HCT116 (cell line): ENCODE data around the gene TMEM132C.

ENCODE experiments used
- EZH2 ChIP-seq: fragments of 200-600 bp; sonication (generic); IDR thresholded peaks from 2 replicates; pipeline ENCODE4 v1.6.1; 2017; ENCODE audit warnings: antibody characterized with exemption, mixed run types
- EZH2phosphoT487 ChIP-seq: fragments of 200-600 bp; IDR thresholded peaks from 2 replicates; pipeline ENCODE4 v1.6.1; 2018; ENCODE audit warnings: antibody characterized with exemption, borderline replicate concordance
- FOSL1 ChIP-seq: IDR thresholded peaks from 2 replicates; pipeline ENCODE4 v1.6.1; 2012; ENCODE audit warnings: low read depth
- MAX ChIP-seq: IDR thresholded peaks from 2 replicates; pipeline ENCODE4 v1.6.1; 2012
- POLR2A ChIP-seq: IDR thresholded peaks from 2 replicates; pipeline ENCODE4 v1.7.0; 2011; ENCODE audit warnings: borderline replicate concordance; ENCODE audit not compliant: insufficient read depth, insufficient read length; ENCODE audit errors: extremely low read depth
- REST ChIP-seq: IDR thresholded peaks from 2 replicates; pipeline ENCODE4 v1.6.1; 2012; ENCODE audit warnings: low read depth
- SIN3A ChIP-seq: IDR thresholded peaks from 2 replicates; pipeline ENCODE4 v1.6.1; 2012; ENCODE audit warnings: low read depth
- SRF ChIP-seq: IDR thresholded peaks from 2 replicates; pipeline ENCODE4 v1.6.1; 2012; ENCODE audit warnings: low read depth
- TF ChIP-seq, protein P1 (sequence below), 3 experiments: fragments of 200-600 bp in 1 of 3; sonication (generic) in 1 of 3; IDR thresholded peaks in 2 of 3; conservative IDR thresholded peaks in 1 of 3; 2 replicates each; pipeline ENCODE4 v1.5.1; 2012 to 2017; ENCODE audit warnings: low read depth in 2 of 3, low read length in 2 of 3, antibody characterized with exemption in 1 of 3, borderline replicate concordance in 1 of 3, control low read depth in 1 of 3, mild to moderate bottlenecking in 1 of 3, mixed read lengths in 1 of 3, mixed run types in 1 of 3, moderate library complexity in 1 of 3; ENCODE audit not compliant: insufficient read depth in 1 of 3

GRCh38 chr12:128245905-128246304 is 21.1 kb upstream of the TMEM132C start:
- TF ChIP-seq, protein P1, sequence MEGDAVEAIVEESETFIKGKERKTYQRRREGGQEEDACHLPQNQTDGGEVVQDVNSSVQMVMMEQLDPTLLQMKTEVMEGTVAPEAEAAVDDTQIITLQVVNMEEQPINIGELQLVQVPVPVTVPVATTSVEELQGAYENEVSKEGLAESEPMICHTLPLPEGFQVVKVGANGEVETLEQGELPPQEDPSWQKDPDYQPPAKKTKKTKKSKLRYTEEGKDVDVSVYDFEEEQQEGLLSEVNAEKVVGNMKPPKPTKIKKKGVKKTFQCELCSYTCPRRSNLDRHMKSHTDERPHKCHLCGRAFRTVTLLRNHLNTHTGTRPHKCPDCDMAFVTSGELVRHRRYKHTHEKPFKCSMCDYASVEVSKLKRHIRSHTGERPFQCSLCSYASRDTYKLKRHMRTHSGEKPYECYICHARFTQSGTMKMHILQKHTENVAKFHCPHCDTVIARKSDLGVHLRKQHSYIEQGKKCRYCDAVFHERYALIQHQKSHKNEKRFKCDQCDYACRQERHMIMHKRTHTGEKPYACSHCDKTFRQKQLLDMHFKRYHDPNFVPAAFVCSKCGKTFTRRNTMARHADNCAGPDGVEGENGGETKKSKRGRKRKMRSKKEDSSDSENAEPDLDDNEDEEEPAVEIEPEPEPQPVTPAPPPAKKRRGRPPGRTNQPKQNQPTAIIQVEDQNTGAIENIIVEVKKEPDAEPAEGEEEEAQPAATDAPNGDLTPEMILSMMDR (IDR thresholded peaks at IDR 0.05 in 2 of 3, conservative IDR thresholded peaks at IDR 0.05 in 1 of 3; ENCODE audit: borderline replicate concordance in 1 of 3, insufficient read depth in 1 of 3, low read depth in 2 of 3, low read length in 2 of 3) = no peak
- TF ChIP-seq SIN3A (no peak), EZH2phosphoT487 (no peak), POLR2A (no peak), FOSL1 (no peak), REST (no peak), SRF (no peak), MAX (no peak), EZH2 (no peak)
